H7 (cell line): Measurements from ENCODE around the gene AMOT. TPM values are rescaled to one million over a fixed set of nuclear protein-coding genes. Genes with fewer than 3 reads are reported as not detected.

Source experiments
- DNase-seq: peaks from one replicate; pipeline ENCODE4 v3.0.0; 2012
- H3K27me3 ChIP-seq: 2 replicates; pipeline ENCODE4 v1.6.0; 2011; ENCODE audit warnings: mild to moderate bottlenecking, low read length; ENCODE audit not compliant: control insufficient read depth, insufficient read depth
- H3K36me3 ChIP-seq: replicated peaks from 2 replicates; pipeline ENCODE4 v1.5.1; 2011; ENCODE audit warnings: low read length; ENCODE audit not compliant: control insufficient read depth, insufficient read depth
- H3K4me3 ChIP-seq: 2 replicates; pipeline ENCODE4 v1.5.1; 2011; ENCODE audit warnings: low read depth, mild to moderate bottlenecking, control low read depth, low read length, moderate library complexity; ENCODE audit not compliant: insufficient read depth
- total RNA-seq: library from RNA; depleted of rRNA; stranded (reverse); fragments of >200 nt; shearing (Covaris generic); gene quantifications from 2 replicates; pipeline ENCODE4 v1.2.3, GENCODE V29; 2014

AMOT gene
- total RNA-seq, 1 experiment from 2014 or later = 10.2 TPM

- Histone ChIP-seq H3K36me3 (no peaks in the 10 kb centered on the region), H3K27me3 (no peaks in the 10 kb centered on the region; the same call in 1 of the 2 replicates), H3K4me3 (no peak overlapping the region)
- no peak for DNase-seq
Observed at GRCh38 chrX:112826023-112826422, 14.6 kb downstream of the AMOT start.

GRCh38 chrX:112822892-112823291, 17.7 kb downstream of the AMOT start:
- no peak for DNase-seq

GRCh38 chrX:112820364-112821268, 20.0 kb downstream of the AMOT start:
- Histone ChIP-seq H3K4me3 (no peak overlapping the region), H3K27me3 (no peaks in the 10 kb centered on the region; the same call in none of the 2 replicates), H3K36me3 (no peaks in the 10 kb centered on the region)
- no peak for DNase-seq

More at GRCh38 chrX:112822892-112823291, 17.7 kb downstream of the AMOT start:
- no peak overlapping the region for H3K4me3 ChIP-seq
- no peaks in the 10 kb centered on the region; the same call in 1 of the 2 replicates for H3K27me3 ChIP-seq
- H3K36me3 ChIP-seq = no peaks in the 10 kb centered on the region

GRCh38 chrX:112819813-112820212, 20.8 kb downstream of the AMOT start:
- H3K27me3 ChIP-seq = no peaks in the 10 kb centered on the region; the same call in none of the 2 replicates
- H3K36me3 ChIP-seq = no peaks in the 10 kb centered on the region
- no peak for DNase-seq
- no peak overlapping the region for H3K4me3 ChIP-seq

- DNase-seq = no peak
Observed at GRCh38 chrX:112819008-112819640, 21.5 kb downstream of the AMOT start.

GRCh38 chrX:112818114-112819007, 22.3 kb downstream of the AMOT start:
- no peak for DNase-seq

More at GRCh38 chrX:112819008-112819640, 21.5 kb downstream of the AMOT start:
- H3K4me3 ChIP-seq = no peak overlapping the region
- no peaks in the 10 kb centered on the region for H3K36me3 ChIP-seq
- H3K27me3 ChIP-seq = no peaks in the 10 kb centered on the region; the same call in none of the 2 replicates

GRCh38 chrX:112816908-112817307, 23.7 kb downstream of the AMOT start:
- DNase-seq = no peak
- Histone ChIP-seq H3K27me3 (no peaks in the 10 kb centered on the region; the same call in none of the 2 replicates), H3K36me3 (no peaks in the 10 kb centered on the region), H3K4me3 (no peak overlapping the region)

More at GRCh38 chrX:112818114-112819007, 22.3 kb downstream of the AMOT start:
- no peak overlapping the region for H3K4me3 ChIP-seq
- H3K27me3 ChIP-seq = no peaks in the 10 kb centered on the region; the same call in none of the 2 replicates
- no peaks in the 10 kb centered on the region for H3K36me3 ChIP-seq

- Histone ChIP-seq H3K4me3 (no peak overlapping the region), H3K36me3 (no peaks in the 10 kb centered on the region), H3K27me3 (no peaks in the 10 kb centered on the region; the same call in none of the 2 replicates)
- no peak for DNase-seq
Observed at GRCh38 chrX:112814496-112814895, 26.1 kb downstream of the AMOT start.

GRCh38 chrX:112812741-112813140, 27.9 kb downstream of the AMOT start:
- H3K36me3 ChIP-seq = no peaks in the 10 kb centered on the region
- H3K4me3 ChIP-seq = no peak overlapping the region
- H3K27me3 ChIP-seq = no peaks in the 10 kb centered on the region; the same call in none of the 2 replicates
- no peak for DNase-seq

GRCh38 chrX:112808651-112809195, 31.9 kb downstream of the AMOT start:
- DNase-seq = no peak
- H3K4me3 ChIP-seq = no peak overlapping the region
- no peaks in the 10 kb centered on the region for H3K27me3 ChIP-seq
- H3K36me3 ChIP-seq = no peaks in the 10 kb centered on the region

- Histone ChIP-seq H3K36me3 (no peaks in the 10 kb centered on the region), H3K4me3 (no peak overlapping the region), H3K27me3 (no peaks in the 10 kb centered on the region)
- no peak for DNase-seq
Observed at GRCh38 chrX:112808007-112808406, 32.6 kb downstream of the AMOT start.

- no peaks in the 10 kb centered on the region for H3K36me3 ChIP-seq
- no peak overlapping the region for H3K4me3 ChIP-seq
- no peak for DNase-seq
- H3K27me3 ChIP-seq = no peaks in the 10 kb centered on the region
Observed at GRCh38 chrX:112803060-112803459, 37.6 kb downstream of the AMOT start.

GRCh38 chrX:112802541-112802940, 38.1 kb downstream of the AMOT start:
- no peaks in the 10 kb centered on the region for H3K27me3 ChIP-seq
- no peaks in the 10 kb centered on the region for H3K36me3 ChIP-seq
- DNase-seq = no peak
- H3K4me3 ChIP-seq = no peak overlapping the region
